ENCODE results near the gene LZIC.

The LZIC gene

GRCh38 chr1:9960706-9961562, 17.7 kb upstream of the LZIC start:
- H3K4me3 ChIP-seq (ENCODE audit: low read length) = no peak overlapping the region
- no peak for DNase-seq (ENCODE audit: low read depth)
- TF ChIP-seq CTCF (conservative IDR thresholded peaks at IDR 0.05; ENCODE audit: low read depth, low read length) = no peak

GRCh38 chr1:9960011-9960410, 16.8 kb upstream of the LZIC start:
- TF ChIP-seq CTCF (conservative IDR thresholded peaks at IDR 0.05; ENCODE audit: low read depth, low read length) = no peak
- no peak for DNase-seq (ENCODE audit: low read depth)

GRCh38 chr1:9957726-9958125, 14.5 kb upstream of the LZIC start:
- no peak for DNase-seq (ENCODE audit: low read depth)
- TF ChIP-seq CTCF (conservative IDR thresholded peaks at IDR 0.05; ENCODE audit: low read depth, low read length) = no peak

More at GRCh38 chr1:9960011-9960410, 16.8 kb upstream of the LZIC start:
- no peak overlapping the region for H3K4me3 ChIP-seq (ENCODE audit: low read length)

GRCh38 chr1:9946315-9946714, 3.1 kb upstream of the LZIC start:
- no peak for DNase-seq (ENCODE audit: low read depth)
- H3K4me3 ChIP-seq (ENCODE audit: low read length) = no peak overlapping the region
- no peak for TF ChIP-seq CTCF (conservative IDR thresholded peaks at IDR 0.05; ENCODE audit: low read depth, low read length)

More at GRCh38 chr1:9957726-9958125, 14.5 kb upstream of the LZIC start:
- no peak overlapping the region for H3K4me3 ChIP-seq (ENCODE audit: low read length)

GRCh38 chr1:9942399-9942938, 722 bp downstream of the LZIC start:
- DNase-seq (ENCODE audit: low read depth) = no peak
- peak; percentile 58 for TF ChIP-seq CTCF (conservative IDR thresholded peaks at IDR 0.05; ENCODE audit: low read depth, low read length)
- H3K4me3 ChIP-seq (ENCODE audit: low read length) = peak overlapping the region; percentile 98

- TF ChIP-seq CTCF (conservative IDR thresholded peaks at IDR 0.05; ENCODE audit: low read depth, low read length) = no peak
- no peak overlapping the region for H3K4me3 ChIP-seq (ENCODE audit: low read length)
- no peak for DNase-seq (ENCODE audit: low read depth)
These were observed 13.5 kb downstream of the LZIC start for GRCh38 chr1:9929431-9930385.
